HG02884 (cell line): ENCODE results near the gene MDM2.
"Not testable (repeated sequence)": the region's sequence is repeated elsewhere in the genome, so short reads cannot be mapped to it uniquely, and the experiment has no call there.

Source experiments
- ATAC-seq: cut with Tn5 transposase; IDR thresholded peaks from one replicate; pipeline ENCODE4 v1.9.1; 2021; ENCODE audit warnings: mild to moderate bottlenecking, moderate library complexity; ENCODE audit not compliant: unreplicated experiment

The MDM2 gene

DNA sequence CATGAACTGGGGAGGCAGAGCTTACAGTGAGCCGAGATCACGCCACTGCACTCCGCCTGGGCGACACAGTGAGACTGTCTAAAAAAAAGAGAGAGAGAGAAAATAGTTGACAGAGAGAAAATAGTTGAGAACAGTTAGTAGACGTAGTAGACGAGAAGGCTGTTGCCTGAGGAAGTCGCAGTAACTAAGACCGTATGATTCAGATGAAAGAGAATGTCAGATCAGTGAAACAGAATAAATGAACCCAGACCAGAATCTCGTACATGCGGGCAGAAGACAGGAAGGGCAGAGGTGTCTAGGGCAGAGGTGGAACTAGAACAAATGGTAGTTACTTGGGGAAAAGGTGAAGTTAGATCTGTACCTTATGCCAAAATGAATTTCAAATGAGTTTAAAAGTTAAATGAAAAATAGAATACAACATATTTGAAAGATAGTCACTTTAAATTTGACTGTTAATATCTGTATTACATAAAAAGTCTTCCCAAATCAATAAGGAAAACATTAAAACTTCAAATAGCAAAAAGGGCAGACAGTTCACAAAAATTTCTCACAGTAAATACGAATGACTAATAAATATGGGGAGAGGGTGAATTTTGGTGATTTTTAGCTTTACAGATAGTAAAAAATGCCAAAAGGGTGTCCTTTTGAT lies 17.7 kb downstream of the MDM2 start:
- ATAC-seq: no peak

DNA sequence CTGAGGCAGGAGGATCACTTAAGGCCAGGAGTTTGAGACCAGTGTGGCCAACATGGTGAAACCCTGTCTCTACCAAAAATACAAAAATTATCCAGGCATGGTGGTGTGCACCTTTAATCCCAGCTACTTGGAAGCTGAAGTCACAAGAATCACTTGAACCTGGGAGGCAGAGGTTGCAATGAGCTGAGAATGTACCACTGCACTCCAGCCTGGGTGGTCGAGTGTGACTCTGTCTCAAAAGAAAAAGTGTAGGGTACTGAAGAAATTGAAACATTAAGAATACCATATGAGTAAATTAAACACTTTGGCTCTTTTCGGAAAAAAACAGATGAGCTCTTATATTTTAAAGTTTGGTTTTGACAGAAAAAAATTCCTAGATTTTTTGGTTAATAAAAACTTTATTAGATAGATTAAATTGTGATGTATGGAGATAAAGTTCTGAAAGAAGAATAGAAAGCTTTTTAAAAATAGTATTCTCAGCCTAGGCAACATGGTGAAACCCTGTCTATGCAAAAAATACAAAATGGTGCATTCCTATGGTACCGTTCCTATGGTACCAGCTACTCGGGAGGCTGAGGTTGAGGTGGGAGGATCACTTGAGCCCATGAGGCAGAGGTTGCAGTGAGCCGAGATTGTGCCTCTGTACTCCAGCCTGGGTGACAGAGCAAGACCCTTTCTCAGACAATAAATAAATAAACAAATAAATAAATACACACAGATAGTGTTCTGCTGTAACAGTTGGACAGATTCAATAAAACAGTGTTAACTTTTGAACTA lies 20.1 kb downstream of the MDM2 start:
- ATAC-seq: no peak

DNA sequence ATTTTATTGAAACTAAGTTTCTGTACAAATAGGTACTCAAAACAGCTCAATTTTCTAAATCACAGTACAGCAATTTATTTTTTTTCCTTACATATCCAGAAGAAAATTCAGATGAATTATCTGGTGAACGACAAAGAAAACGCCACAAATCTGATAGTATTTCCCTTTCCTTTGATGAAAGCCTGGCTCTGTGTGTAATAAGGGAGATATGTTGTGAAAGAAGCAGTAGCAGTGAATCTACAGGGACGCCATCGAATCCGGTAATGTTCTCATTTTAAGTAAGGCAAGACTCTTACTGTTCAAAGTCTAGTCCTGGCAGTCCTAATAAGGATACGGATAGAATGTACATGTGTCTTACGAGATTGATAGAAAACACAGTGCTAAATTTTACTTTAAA lies 20.7 kb downstream of the MDM2 start:
- no peak for ATAC-seq

DNA sequence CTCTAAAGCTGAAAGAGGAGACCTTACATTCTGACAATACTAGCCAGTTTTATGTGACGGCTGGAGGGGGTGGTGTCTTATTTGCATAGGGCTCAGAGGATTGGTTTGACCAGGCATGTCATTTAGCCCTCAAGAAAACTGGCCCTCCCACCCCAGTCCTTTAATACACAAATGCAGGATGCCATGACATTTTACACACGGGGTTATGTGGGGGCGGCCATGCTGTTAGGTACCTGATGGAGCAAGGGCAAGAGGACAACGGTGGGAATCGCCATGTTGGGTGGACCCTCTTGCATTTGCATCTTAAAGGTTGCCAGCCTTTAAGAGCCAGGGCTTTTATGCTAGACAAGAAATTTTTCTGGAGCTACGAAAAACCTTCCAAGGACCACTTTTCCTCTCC lies 23.3 kb downstream of the MDM2 start:
- no peak for ATAC-seq

DNA sequence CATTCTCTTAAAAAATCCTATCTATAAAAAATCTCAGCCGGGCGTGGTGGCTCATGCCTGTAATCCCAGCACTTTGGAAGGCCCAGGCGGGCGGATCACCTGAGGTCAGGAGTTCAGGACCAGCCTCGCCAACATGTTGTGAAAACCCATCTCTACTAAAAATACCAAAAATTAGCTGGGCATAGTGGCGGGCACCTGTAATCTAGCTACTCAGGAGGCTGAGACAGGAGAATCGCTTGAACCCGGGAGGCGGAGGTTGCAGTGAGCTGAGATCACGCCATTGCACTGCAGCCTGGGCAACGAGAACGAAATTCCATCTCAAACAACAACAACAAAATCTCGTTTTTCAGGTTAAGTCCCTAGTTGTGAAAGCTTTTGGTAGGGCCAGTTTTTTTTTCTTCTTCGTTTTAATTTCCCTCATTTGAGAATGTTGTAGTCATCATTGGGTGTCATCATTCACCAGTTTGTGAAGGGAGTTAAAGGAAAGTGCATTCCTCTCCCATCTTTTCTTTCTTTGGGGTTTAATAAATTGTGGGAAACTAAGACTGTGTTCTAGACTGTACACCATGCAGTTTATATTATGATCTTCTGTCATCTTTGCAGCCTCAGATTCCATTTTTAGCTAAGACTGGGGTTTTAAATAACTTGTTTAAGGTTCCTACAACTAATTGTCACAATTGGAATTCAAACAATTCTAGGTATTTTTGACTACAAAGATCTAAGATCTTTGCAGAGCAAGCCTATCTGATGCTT lies 23.9 kb downstream of the MDM2 start:
- no peak for ATAC-seq

DNA sequence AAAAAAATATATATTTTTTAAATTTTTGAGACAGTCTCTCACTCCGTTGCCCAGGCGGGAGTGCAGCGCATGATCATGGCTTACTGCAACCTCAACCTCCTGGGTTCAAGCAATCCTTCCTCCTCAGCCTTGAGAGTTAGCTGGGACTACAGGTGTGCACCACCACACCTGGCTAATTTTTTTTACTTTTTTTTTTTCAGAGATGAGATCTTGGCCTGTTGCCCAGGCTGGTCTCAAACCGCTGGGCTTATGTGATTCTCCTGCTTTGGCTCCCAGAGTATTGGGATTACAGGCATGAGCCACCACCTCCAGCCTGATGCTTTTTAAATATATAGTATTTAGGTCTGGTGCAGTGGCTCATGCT lies 24.5 kb downstream of the MDM2 start:
- ATAC-seq: no peak

DNA sequence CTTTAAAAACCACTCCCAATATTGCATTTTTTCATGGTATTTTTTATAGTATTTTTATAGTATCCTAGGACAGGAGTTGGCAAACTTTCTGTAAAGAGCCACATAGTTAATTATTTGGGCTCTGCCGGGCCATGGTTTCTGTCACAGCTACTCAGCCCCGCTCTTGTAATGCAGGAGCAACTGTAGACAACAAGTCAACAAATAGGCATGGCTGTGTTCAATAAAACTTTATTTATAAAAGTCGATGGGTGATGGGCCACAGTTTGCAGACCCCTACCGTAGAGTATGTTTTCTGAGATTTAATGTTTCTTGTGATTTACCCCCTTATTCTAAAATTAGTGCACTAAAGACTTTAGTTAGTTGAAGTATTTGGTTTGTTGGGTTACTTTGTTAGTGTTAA lies 25.5 kb downstream of the MDM2 start:
- no peak for ATAC-seq

DNA sequence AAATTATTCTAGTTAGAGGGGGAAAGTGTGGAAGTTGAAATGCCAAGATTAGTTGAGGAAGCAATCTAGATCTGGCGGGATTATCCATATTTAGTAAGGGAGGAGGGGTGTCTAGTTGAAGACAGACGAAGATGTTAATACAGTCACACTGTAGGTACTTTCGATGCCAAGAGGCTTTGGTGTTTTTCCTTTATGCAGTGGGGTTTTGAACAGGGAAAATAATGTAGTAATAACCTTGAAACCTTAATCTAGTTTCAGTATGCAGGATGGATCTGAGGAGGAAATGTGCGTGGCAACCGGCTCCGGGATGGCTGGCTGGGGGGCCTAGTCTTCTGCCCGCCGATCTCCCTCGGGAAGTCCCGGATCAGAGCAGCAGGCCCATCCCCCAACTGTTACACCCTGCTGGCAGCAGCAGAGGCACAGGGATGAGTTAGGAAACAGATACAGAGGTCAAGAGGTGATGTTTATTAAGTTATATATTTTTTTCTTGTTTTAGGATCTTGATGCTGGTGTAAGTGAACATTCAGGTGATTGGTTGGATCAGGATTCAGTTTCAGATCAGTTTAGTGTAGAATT lies 27.4 kb downstream of the MDM2 start:
- no peak for ATAC-seq

DNA sequence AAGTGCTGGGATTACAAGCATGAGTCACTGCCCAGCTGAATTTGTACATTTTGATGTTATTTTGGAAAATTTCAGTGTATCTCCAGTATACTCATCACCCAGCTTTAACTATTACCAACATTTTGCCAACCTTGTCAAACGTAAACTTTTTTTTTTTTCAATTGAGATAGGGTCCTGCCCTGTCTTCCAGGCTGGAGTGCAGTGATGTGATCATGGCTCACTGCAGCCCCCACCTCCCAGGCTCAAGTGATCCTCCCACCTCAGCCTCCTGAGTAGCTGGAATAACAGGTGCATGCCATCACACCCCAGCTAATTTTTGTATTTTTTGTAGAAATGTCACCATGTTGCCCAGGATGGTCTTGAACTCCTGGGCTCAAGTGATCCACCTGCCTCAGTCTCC lies 29.2 kb downstream of the MDM2 start:
- no peak for ATAC-seq

DNA sequence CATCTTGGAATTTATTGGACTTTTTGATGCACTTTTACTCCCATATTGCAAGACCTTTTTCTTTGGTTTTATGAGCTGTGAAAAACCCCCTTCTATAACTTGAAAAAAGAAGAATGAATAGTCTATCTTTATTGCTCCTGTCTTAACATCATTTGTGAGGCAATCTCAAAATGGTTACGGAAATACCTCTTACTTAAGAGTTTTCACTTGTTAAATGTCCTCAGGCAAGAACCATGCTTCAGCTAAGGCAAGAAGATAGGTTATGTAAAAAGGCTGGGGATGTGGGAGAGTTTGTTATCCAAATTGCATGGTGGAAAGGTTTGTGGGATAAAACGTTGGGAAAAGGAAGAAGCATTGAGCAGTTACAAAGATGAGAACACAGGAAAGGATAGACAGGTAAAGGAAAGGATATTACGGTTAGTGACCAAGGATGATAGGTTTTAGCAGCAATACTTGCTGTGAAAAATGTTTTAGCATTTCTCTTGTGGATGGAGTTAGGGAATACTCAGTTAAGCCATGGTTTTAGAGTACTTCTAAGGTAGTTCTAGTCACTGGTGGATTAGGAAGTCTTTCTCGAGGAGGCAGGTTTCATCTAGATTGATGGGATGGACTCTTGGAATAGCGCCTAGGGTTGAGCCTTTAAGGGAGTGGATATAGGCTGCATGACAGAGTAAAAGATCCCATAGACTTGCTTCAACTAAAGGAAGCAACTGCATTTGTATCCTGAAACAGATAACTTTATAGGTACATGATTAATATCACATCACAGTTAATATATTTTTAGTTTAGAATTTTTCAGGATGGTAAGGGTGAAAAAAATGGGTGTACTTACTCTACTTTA lies 30.3 kb downstream of the MDM2 start:
- ATAC-seq: no peak

DNA sequence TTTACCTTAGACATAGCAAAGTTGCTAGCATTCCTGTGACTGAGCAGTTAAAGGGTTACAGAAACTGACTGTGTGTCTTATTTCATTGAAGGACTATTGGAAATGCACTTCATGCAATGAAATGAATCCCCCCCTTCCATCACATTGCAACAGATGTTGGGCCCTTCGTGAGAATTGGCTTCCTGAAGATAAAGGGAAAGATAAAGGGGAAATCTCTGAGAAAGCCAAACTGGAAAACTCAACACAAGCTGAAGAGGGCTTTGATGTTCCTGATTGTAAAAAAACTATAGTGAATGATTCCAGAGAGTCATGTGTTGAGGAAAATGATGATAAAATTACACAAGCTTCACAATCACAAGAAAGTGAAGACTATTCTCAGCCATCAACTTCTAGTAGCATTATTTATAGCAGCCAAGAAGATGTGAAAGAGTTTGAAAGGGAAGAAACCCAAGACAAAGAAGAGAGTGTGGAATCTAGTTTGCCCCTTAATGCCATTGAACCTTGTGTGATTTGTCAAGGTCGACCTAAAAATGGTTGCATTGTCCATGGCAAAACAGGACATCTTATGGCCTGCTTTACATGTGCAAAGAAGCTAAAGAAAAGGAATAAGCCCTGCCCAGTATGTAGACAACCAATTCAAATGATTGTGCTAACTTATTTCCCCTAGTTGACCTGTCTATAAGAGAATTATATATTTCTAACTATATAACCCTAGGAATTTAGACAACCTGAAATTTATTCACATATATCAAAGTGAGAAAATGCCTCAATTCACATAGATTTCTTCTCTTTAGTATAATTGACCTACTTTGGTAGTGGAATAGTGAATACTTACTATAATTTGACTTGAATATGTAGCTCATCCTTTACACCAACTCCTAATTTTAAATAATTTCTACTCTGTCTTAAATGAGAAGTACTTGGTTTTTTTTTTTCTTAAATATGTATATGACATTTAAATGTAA lies 31.5 kb downstream of the MDM2 start:
- ATAC-seq: no peak

DNA sequence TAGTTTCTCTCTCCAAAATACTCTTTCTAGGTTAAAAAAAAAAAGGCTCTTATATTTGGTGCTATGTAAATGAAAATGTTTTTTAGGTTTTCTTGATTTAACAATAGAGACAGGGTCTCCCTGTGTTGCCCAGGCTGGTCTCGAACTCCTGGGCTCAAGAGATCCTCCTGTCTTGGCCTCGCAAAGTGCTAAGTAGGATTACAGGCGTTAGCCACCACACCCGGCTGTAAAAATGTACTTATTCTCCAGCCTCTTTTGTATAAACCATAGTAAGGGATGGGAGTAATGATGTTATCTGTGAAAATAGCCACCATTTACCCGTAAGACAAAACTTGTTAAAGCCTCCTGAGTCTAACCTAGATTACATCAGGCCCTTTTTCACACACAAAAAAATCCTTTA lies 33.2 kb downstream of the MDM2 start:
- not testable (repeated sequence) for ATAC-seq

DNA sequence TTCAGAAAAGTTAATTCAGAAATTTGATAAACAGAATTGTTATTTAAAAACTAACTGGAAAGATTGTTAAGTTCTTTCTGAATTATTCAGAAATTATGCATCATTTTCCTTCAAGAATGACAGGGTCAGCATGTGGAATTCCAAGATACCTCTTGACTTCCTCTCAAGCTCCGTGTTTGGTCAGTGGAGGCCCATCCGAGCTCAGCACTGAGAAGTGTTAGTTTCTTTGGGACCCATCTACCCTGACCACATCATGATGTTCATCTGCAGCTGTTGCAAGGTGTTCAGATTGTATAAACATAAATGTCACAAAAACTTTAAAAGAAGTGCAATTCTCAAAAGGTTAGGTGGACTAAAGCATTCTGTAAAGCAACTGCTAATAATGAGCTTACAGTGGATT lies 33.7 kb downstream of the MDM2 start:
- ATAC-seq: no peak

DNA sequence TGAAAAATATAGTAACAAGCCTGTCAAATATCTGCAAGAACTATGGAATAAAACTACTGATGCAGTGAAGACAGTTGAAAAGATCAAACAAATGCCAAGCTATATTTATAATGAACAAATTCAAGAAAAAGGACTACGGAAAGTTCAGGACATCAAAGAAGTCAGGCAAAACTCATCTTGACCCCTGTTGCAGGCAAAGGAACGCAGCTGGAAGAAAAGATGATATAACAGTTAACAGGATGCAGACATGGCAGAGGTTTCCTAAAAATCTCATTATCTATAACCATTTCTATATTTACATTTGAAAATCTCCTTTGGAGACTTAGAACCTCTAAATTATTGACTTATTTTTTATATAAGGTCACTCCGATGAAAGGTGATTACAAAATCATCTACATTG lies 34.1 kb downstream of the MDM2 start:
- no peak for ATAC-seq

DNA sequence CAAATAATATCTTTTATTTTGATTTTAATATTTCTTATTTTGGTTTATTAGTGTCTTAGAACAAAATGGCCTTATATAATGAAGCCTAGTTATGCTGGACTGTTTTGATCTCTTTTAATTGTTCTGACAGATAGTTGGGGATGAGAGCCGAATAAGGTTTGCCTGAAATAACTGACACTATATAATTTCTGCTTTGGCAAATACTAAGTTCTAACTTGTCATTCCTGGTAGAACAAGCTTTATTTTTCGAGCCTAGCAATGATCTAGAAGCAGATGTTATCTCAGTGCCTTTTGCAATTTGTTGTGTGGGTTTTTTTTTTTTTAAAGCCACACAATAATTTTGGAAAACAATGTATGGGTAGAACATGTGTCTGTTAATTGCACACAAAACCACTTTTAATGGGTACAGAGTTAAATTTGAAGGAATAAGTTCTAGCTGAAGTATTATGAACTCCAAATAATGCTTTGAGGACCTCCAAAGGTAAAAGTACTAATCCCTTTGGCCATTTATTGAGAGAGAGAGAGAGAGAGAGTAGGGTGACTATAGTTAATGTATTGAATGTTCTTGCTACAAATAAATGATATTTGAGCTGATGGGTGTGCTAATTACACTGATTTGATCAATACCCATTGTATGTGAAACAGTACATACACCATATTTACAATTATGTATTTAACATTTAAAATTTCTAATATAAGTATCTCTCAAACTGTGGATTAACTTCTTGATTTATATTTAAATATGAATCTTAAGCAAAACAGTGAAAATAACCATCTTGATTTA lies 35.0 kb downstream of the MDM2 start:
- no peak for ATAC-seq

DNA sequence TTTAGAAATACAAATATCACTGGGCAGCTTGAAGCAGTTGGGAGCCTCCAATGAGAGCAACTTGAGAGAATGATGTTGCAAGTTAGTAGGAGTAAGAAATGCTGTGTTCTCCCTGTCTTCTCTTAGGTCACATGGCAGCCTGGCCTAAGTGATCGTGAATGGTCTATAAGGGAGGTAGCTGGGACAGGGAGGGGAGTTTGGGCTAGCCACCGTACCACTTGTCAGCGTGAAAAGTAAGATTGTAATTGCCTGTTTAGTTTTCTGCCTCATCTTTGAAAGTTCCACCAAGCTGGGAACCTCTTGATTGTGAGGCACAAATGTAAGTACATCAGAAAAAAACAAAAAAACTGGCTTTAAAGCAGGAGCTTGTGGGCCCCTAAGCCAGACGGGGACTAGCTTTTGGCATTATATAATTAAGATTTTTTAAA lies 36.4 kb downstream of the MDM2 start:
- ATAC-seq: no peak

DNA sequence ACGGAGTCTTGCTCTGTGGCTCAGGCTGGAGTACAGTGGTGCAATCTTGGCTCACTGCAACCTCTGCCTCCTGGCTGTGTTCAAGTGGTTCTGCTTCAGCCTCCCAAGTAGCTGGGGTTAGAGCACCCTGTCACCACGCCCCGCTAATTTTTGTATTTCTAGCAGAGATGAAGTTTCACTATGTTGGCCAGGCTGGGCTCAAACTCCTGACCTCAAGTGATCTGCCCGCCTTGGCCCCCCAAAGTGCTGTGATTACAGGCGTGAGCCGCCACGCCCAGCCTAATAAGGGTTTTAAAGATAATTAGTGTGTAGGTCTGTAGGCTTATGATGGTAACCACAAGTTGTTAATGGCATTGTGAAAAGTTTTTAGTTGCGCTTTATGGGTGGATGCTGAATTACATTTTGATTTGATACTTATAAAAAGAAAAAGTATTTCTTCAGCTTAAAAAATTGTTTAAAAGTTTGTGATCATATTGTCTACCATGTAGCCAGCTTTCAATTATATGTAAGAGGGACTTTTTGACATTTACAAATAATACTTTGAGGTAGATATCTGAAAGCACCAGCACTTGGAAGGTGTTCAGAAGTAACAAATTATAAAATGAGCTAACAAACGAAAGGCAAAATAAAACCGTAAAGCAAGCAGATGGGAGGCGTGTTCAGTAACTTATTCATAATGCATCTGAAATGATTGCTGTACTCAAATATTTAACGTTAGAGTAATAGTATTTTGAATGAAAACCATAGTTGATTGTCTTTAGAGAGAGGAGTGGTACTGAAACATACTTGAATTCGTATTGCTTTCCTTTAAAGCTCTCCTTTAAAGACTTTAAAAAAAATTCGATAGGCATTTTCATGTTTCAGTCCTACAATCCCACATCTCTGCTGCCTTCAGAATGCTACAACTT lies 37.1 kb downstream of the MDM2 start:
- ATAC-seq: no peak

DNA sequence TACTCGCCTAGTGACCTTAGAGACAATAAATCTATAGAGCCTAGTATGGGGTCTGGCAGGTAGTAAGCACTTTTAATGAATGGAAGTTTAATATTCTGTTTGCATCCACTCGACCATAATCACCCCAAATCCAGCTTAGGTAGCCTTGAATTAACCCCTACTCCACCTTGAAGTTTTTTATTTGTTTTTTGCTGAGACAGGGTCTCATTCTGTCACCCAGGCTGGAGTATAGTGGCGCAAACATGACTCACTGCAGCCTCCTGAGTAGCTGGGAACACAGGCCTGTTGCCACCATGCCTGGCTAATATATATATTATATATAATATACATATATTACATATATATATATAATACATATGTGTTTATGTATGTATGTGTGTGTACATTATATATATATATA lies 38.8 kb downstream of the MDM2 start:
- no peak for ATAC-seq
